GM21390 (cell line): Measurements from ENCODE around the gene OLIG1.
A peak's percentile ranks its signal among the peaks of the same experiment; 100 is the strongest.

ENCODE experiments used
- ATAC-seq: cut with Tn5 transposase; IDR thresholded peaks from one replicate; pipeline ENCODE4 v1.9.1; 2021; ENCODE audit not compliant: unreplicated experiment

OLIG1 gene

GRCh38 chr21:33061233-33061632 is 8.7 kb upstream of the OLIG1 start:
- ATAC-seq: no peak

GRCh38 chr21:33063375-33063883 is 6.5 kb upstream of the OLIG1 start:
- ATAC-seq: no peak

- ATAC-seq: no peak
Measured at GRCh38 chr21:33063907-33064622, 5.9 kb upstream of the OLIG1 start.

- no peak for ATAC-seq
Measured at GRCh38 chr21:33064623-33065390, 5.1 kb upstream of the OLIG1 start.

- ATAC-seq: no peak
Measured at GRCh38 chr21:33067043-33067442, 2.9 kb upstream of the OLIG1 start.

GRCh38 chr21:33067457-33067856 is 2.5 kb upstream of the OLIG1 start:
- no peak for ATAC-seq

GRCh38 chr21:33069243-33069642 is 698 bp upstream of the OLIG1 start:
- ATAC-seq: no peak

GRCh38 chr21:33069645-33069993 is 322 bp upstream of the OLIG1 start:
- ATAC-seq: no peak

- no peak for ATAC-seq
Measured at GRCh38 chr21:33070744-33070997, 730 bp downstream of the OLIG1 start.

- no peak for ATAC-seq
Measured at GRCh38 chr21:33070998-33071769, 1.2 kb downstream of the OLIG1 start.

GRCh38 chr21:33071770-33072306 is 1.9 kb downstream of the OLIG1 start:
- no peak for ATAC-seq

GRCh38 chr21:33073636-33074035 is 3.7 kb downstream of the OLIG1 start:
- no peak for ATAC-seq

GRCh38 chr21:33075128-33075527 is 5.2 kb downstream of the OLIG1 start:
- ATAC-seq: no peak

GRCh38 chr21:33075596-33076195 is 5.8 kb downstream of the OLIG1 start:
- no peak for ATAC-seq

GRCh38 chr21:33076600-33077329 is 6.8 kb downstream of the OLIG1 start:
- no peak for ATAC-seq

- peak; percentile 97 for ATAC-seq
Measured at GRCh38 chr21:33078907-33079582, 9.1 kb downstream of the OLIG1 start.

- no peak for ATAC-seq
Measured at GRCh38 chr21:33080376-33080775, 10.4 kb downstream of the OLIG1 start.

- no peak for ATAC-seq
Measured at GRCh38 chr21:33080776-33081175, 10.8 kb downstream of the OLIG1 start.

GRCh38 chr21:33088384-33088783 is 18.4 kb downstream of the OLIG1 start:
- no peak for ATAC-seq
